Spleen (tissue), 7 donors: ENCODE data around the gene AGO4.
"Not testable (repeated sequence)": the region's sequence is repeated elsewhere in the genome, so short reads cannot be mapped to it uniquely, and the experiment has no call there.

Experiments
- CTCF ChIP-seq, 11 experiments: fragments of 200-600 bp in 7 of 11; fragments of 450-650 bp in 4 of 11; sonication (generic) in 4 of 11; IDR thresholded peaks in 8 of 11; conservative IDR thresholded peaks in 3 of 11; 1 replicate in 7 of 11; 2 replicates in 4 of 11; pipeline versions ENCODE4 v1.4.0 to v1.8.0; 2016 to 2021; ENCODE audit warnings: antibody characterized with exemption in 11 of 11, inconsistent platforms in 4 of 11, mild to moderate bottlenecking in 1 of 11
- POLR2AphosphoS5 ChIP-seq, 3 donors: sonication (generic); formaldehyde crosslinking; IDR thresholded peaks; one replicate each; pipeline ENCODE4 v1.5.1; 2017; ENCODE audit warnings: antibody characterized with exemption in 3 of 3
- donor health status: DM: no; HTN: no; CAD: no; lungs with moderate emphysema.
- donor health status: DM: no; HTN: no; CAD: no.
- donor health status: DM: no; HTN: no; CAD: no.

GRCh38 chr1:35784364-35784763 lies 23.5 kb upstream of the AGO4 start:
- not testable (repeated sequence) for TF ChIP-seq CTCF (IDR thresholded peaks at IDR 0.05 in 8 of 11, conservative IDR thresholded peaks at IDR 0.05 in 3 of 11); POLR2AphosphoS5 (IDR thresholded peaks at IDR 0.05)
